GM18498 (cell line): Measurements from ENCODE around the gene KIAA0408.
"Not testable (repeated sequence)": the region's sequence is repeated elsewhere in the genome, so short reads cannot be mapped to it uniquely, and the experiment has no call there.

Experiments
- ATAC-seq: cut with Tn5 transposase; IDR thresholded peaks from one replicate; pipeline ENCODE4 v1.9.1; 2021; ENCODE audit warnings: mild to moderate bottlenecking, moderate library complexity; ENCODE audit not compliant: unreplicated experiment

KIAA0408 gene

GRCh38 chr6:127464161-127464880, 5.1 kb upstream of the KIAA0408 start:
- no peak for ATAC-seq

- no peak for ATAC-seq
Observed at GRCh38 chr6:127463056-127463455, 3.9 kb upstream of the KIAA0408 start.

- ATAC-seq = no peak
Observed at GRCh38 chr6:127462376-127462775, 3.2 kb upstream of the KIAA0408 start.

- ATAC-seq = no peak
Observed at GRCh38 chr6:127460465-127460864, 1.3 kb upstream of the KIAA0408 start.

- ATAC-seq = no peak
Observed at GRCh38 chr6:127458817-127459216, 372 bp downstream of the KIAA0408 start.

GRCh38 chr6:127458222-127458621, 967 bp downstream of the KIAA0408 start:
- no peak for ATAC-seq

- no peak for ATAC-seq
Observed at GRCh38 chr6:127457456-127458064, 1.6 kb downstream of the KIAA0408 start.

GRCh38 chr6:127456465-127456864, 2.7 kb downstream of the KIAA0408 start:
- no peak for ATAC-seq

GRCh38 chr6:127453845-127454619, 5.2 kb downstream of the KIAA0408 start:
- ATAC-seq = no peak

- no peak for ATAC-seq
Observed at GRCh38 chr6:127452803-127453202, 6.4 kb downstream of the KIAA0408 start.

- ATAC-seq = no peak
Observed at GRCh38 chr6:127451388-127451787, 7.8 kb downstream of the KIAA0408 start.

GRCh38 chr6:127447780-127448179, 11.4 kb downstream of the KIAA0408 start:
- no peak for ATAC-seq

- no peak for ATAC-seq
Observed at GRCh38 chr6:127446356-127446755, 12.8 kb downstream of the KIAA0408 start.

GRCh38 chr6:127441881-127442280, 17.3 kb downstream of the KIAA0408 start:
- no peak for ATAC-seq

- no peak for ATAC-seq
Observed at GRCh38 chr6:127439718-127440117, 19.5 kb downstream of the KIAA0408 start.

GRCh38 chr6:127436578-127437110, 22.5 kb downstream of the KIAA0408 start:
- ATAC-seq = no peak

GRCh38 chr6:127435626-127436220, 23.5 kb downstream of the KIAA0408 start:
- ATAC-seq = no peak

- no peak for ATAC-seq
Observed at GRCh38 chr6:127434651-127435050, 24.5 kb downstream of the KIAA0408 start.

- ATAC-seq = not testable (repeated sequence)
Observed at GRCh38 chr6:127428562-127428961, 30.6 kb downstream of the KIAA0408 start.

- no peak for ATAC-seq
Observed at GRCh38 chr6:127423921-127424320, 35.3 kb downstream of the KIAA0408 start.

GRCh38 chr6:127421164-127421563, 38.0 kb downstream of the KIAA0408 start:
- not testable (repeated sequence) for ATAC-seq
